Cardiac atrium fibroblast (primary cell): ENCODE data around the gene CELA1. TPM values are rescaled to one million over a fixed set of nuclear protein-coding genes. Genes with fewer than 3 reads are reported as not detected.

Experiments used
- total RNA-seq: library from RNA; depleted of rRNA; stranded (reverse); fragments of >200 nt; gene quantifications from 2 replicates; pipeline ENCODE4 v1.2.3, GENCODE V29; 2015

The CELA1 gene
- not detected in 2 replicates for total RNA-seq

GRCh38 chr12:51346581-51346980 is at the start of gene CELA1:
CELA1 (minus strand) TSS chr12:51346679; CDS start chr12:51346638, 41 bp downstream.

GRCh38 chr12:51391283-51392123 is 45.0 kb upstream of the CELA1 start, which contains the start of gene GALNT6:
GALNT6 (minus strand) TSS chr12:51391406; CDS start chr12:51379781, 11,625 bp downstream.

GRCh38 chr12:51323966-51324895 is 22.2 kb downstream of the CELA1 start, which contains the start of gene BIN2:
BIN2 (minus strand) TSS chr12:51324174; CDS start chr12:51324102, 72 bp downstream.

Other genes starting within 250 kb of the CELA1 start
- gene TFCP2, start 173.5 kb downstream of the CELA1 start, total RNA-seq: 7.9 and 8.6 TPM in 2 replicates
- 1.4 and 1.5 TPM in 2 replicates for gene POU6F1, start 128.6 kb downstream of the CELA1 start, total RNA-seq
- gene DAZAP2, start 107.9 kb downstream of the CELA1 start, total RNA-seq: 222 and 249 TPM in 2 replicates
- gene SMAGP, start 76.3 kb downstream of the CELA1 start, total RNA-seq: 9.9 and 24.7 TPM in 2 replicates
- not detected in 2 replicates for gene BIN2, start 22.5 kb downstream of the CELA1 start, total RNA-seq
- gene GALNT6, start 44.7 kb upstream of the CELA1 start, total RNA-seq: 3.4 and 5.0 TPM in 2 replicates
- 0.49 TPM in 1 of 2 replicates, not detected in the other for gene SLC4A8, start 78.2 kb upstream of the CELA1 start, total RNA-seq
- gene SCN8A, start 244.6 kb upstream of the CELA1 start, total RNA-seq: 0.16 and 0.18 TPM in 2 replicates